WTC11 (cell line): ENCODE data around the gene ARHGAP22. TPM values are rescaled to one million over a fixed set of nuclear protein-coding genes. Genes with fewer than 3 reads are reported as not detected.

Experiments used
- ATAC-seq: fragments of 200-7000 bp; cut with Tn5 transposase; 2 replicates; pipeline ENCODE4 v1.10.0; 2021; ENCODE audit warnings: mild to moderate bottlenecking, moderate library complexity
- CTCF ChIA-PET: fragments of 300-600 bp; sonication (Branson Sonifier 250); formaldehyde crosslinking; loops from one replicate; lab custom pipeline; 2021; ENCODE audit warnings: antibody characterized with exemption; lab: Charles Lee
- POLR2A ChIA-PET: fragments of 350-600 bp; sonication (Branson Sonifier 250); formaldehyde crosslinking; loops from one replicate; lab custom pipeline; 2021; ENCODE audit warnings: antibody characterized with exemption; lab: Charles Lee
- DNase-seq: peaks from one replicate; pipeline ENCODE4 v3.0.0; 2021; ENCODE audit warnings: low spot score
- H3K27ac Mint-ChIP-seq: 2 replicates; pipeline ENCODE4 v1.8.0; 2021; ENCODE audit warnings: mixed read lengths
- H3K27me3 Mint-ChIP-seq: 2 replicates; pipeline ENCODE4 v1.8.0; 2021; ENCODE audit warnings: low read depth, mild to moderate bottlenecking, moderate library complexity, mixed read lengths
- H3K36me3 Mint-ChIP-seq: 2 replicates; pipeline ENCODE4 v1.8.0; 2021; ENCODE audit warnings: mixed read lengths
- H3K4me1 Mint-ChIP-seq: 2 replicates; pipeline ENCODE4 v1.8.0; 2022; ENCODE audit warnings: mixed read lengths
- H3K4me3 Mint-ChIP-seq: 2 replicates; pipeline ENCODE4 v1.8.0; 2021; ENCODE audit warnings: mild to moderate bottlenecking, moderate library complexity, mixed read lengths
- H3K9me3 Mint-ChIP-seq: 2 replicates; pipeline ENCODE4 v1.8.0; 2021; ENCODE audit warnings: mixed read lengths
- AFF4 ChIP-seq: sonication (generic); formaldehyde crosslinking; IDR thresholded peaks from 2 replicates; pipeline ENCODE4 v1.8.1; 2023; ENCODE audit warnings: mild to moderate bottlenecking, missing genetic modification reagents, borderline replicate concordance
- ATF3 ChIP-seq: sonication (generic); formaldehyde crosslinking; conservative IDR thresholded peaks from 2 replicates; pipeline ENCODE4 v1.8.1; 2022; ENCODE audit warnings: mild to moderate bottlenecking, missing genetic modification reagents
- CBFB ChIP-seq: sonication (generic); formaldehyde crosslinking; IDR thresholded peaks from 2 replicates; pipeline ENCODE4 v1.8.1; 2022; ENCODE audit warnings: mild to moderate bottlenecking, low read depth, missing genetic modification reagents
- FOXJ3 ChIP-seq: sonication (generic); formaldehyde crosslinking; IDR thresholded peaks from 2 replicates; pipeline ENCODE4 v1.9.0; 2021; ENCODE audit warnings: missing genetic modification reagents, mild to moderate bottlenecking, borderline replicate concordance
- NFYB ChIP-seq: sonication (generic); formaldehyde crosslinking; conservative IDR thresholded peaks from 2 replicates; pipeline ENCODE4 v1.8.0; 2022; ENCODE audit warnings: low read depth, missing genetic modification reagents
- NR1H2 ChIP-seq: sonication (generic); formaldehyde crosslinking; IDR thresholded peaks from 2 replicates; pipeline ENCODE4 v1.9.0; 2021; ENCODE audit warnings: mild to moderate bottlenecking, moderate library complexity, missing genetic modification reagents
- NR3C1 ChIP-seq: sonication (generic); formaldehyde crosslinking; conservative IDR thresholded peaks from 2 replicates; pipeline ENCODE4 v1.8.1; 2023; ENCODE audit warnings: low read depth, mild to moderate bottlenecking, missing genetic modification reagents
- OVOL2 ChIP-seq: fragments of 250-450 bp; sonication (Bioruptor Pico); IDR thresholded peaks from 2 replicates; pipeline ENCODE4 v1.9.0; 2021; ENCODE audit warnings: mild to moderate bottlenecking, borderline replicate concordance
- TP53 ChIP-seq: sonication (generic); formaldehyde crosslinking; IDR thresholded peaks from 2 replicates; pipeline ENCODE4 v1.8.1; 2023; ENCODE audit warnings: mild to moderate bottlenecking, missing genetic modification reagents
- ZNF425 ChIP-seq: fragments of 250-450 bp; sonication (Bioruptor Pico); conservative IDR thresholded peaks from 2 replicates; pipeline ENCODE4 v1.9.0; 2021; ENCODE audit warnings: mild to moderate bottlenecking
- ZNF532 ChIP-seq: fragments of 250-450 bp; sonication (Bioruptor Pico); IDR thresholded peaks from 2 replicates; pipeline ENCODE4 v1.9.0; 2021; ENCODE audit warnings: mild to moderate bottlenecking, borderline replicate concordance
- total RNA-seq: library from RNA; stranded (reverse); gene quantifications from 3 replicates; pipeline ENCODE4 v1.2.3, GENCODE V29; 2021
- TF ChIP-seq, protein P1 (sequence below): sonication (generic); formaldehyde crosslinking; IDR thresholded peaks from 2 replicates; pipeline ENCODE4 v1.8.1; 2023; ENCODE audit warnings: mild to moderate bottlenecking, missing genetic modification reagents, moderate library complexity
- TF ChIP-seq, protein P2 (sequence below): fragments of 200-600 bp; IDR thresholded peaks from 2 replicates; pipeline ENCODE4 v1.8.0; 2022; ENCODE audit warnings: antibody characterized with exemption

The ARHGAP22 gene
- total RNA-seq, 1 experiment from 2014 or later: 8.6 TPM

- CTCF ChIA-PET: interaction anchor here (3.0 to 4.8 kb wide), 2 partner anchors 9 to 16 kb away, joined by 16 to 28 read pairs; no protein-coding TSS in a partner anchor
- peaks cover 5% of the 10 kb centered on the region for H3K9me3 Mint-ChIP-seq
- POLR2A ChIA-PET: no interaction called here
- no peaks in the 10 kb centered on the region for H3K27me3 Mint-ChIP-seq
- H3K36me3 Mint-ChIP-seq: no peaks in the 10 kb centered on the region
- H3K27ac Mint-ChIP-seq: no peak overlapping the region
- TF ChIP-seq FOXJ3 (CRISPR knock-in tag): no peak
- DNase-seq (no peak), ATAC-seq (no peak)
- H3K4me1 Mint-ChIP-seq: peaks cover 9% of the 10 kb centered on the region
- H3K4me3 Mint-ChIP-seq: no peak overlapping the region
These were observed 18.8 kb upstream of the ARHGAP22 start for GRCh38 chr10:48623607-48624132.

- peaks cover 5% of the 10 kb centered on the region for H3K9me3 Mint-ChIP-seq
- ATAC-seq (no peak), DNase-seq (no peak)
- peaks cover 9% of the 10 kb centered on the region for H3K4me1 Mint-ChIP-seq
- TF ChIP-seq NR1H2 (CRISPR knock-in tag) (no peak), NFYB (CRISPR knock-in tag) (no peak), CBFB (CRISPR knock-in tag) (no peak), NR3C1 (CRISPR knock-in tag) (no peak), TP53 (CRISPR knock-in tag) (no peak), ZNF532 (CRISPR knock-in tag) (no peak), AFF4 (CRISPR knock-in tag) (no peak), OVOL2 (CRISPR knock-in tag) (no peak), ZNF425 (no peak), ATF3 (no peak)
- TF ChIP-seq, protein P1, sequence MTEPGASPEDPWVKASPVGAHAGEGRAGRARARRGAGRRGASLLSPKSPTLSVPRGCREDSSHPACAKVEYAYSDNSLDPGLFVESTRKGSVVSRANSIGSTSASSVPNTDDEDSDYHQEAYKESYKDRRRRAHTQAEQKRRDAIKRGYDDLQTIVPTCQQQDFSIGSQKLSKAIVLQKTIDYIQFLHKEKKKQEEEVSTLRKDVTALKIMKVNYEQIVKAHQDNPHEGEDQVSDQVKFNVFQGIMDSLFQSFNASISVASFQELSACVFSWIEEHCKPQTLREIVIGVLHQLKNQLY: no peak
- TF ChIP-seq, protein P2, sequence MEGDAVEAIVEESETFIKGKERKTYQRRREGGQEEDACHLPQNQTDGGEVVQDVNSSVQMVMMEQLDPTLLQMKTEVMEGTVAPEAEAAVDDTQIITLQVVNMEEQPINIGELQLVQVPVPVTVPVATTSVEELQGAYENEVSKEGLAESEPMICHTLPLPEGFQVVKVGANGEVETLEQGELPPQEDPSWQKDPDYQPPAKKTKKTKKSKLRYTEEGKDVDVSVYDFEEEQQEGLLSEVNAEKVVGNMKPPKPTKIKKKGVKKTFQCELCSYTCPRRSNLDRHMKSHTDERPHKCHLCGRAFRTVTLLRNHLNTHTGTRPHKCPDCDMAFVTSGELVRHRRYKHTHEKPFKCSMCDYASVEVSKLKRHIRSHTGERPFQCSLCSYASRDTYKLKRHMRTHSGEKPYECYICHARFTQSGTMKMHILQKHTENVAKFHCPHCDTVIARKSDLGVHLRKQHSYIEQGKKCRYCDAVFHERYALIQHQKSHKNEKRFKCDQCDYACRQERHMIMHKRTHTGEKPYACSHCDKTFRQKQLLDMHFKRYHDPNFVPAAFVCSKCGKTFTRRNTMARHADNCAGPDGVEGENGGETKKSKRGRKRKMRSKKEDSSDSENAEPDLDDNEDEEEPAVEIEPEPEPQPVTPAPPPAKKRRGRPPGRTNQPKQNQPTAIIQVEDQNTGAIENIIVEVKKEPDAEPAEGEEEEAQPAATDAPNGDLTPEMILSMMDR: no peak
- H3K4me3 Mint-ChIP-seq: no peak overlapping the region
- ChIA-PET POLR2A (no interaction called here), CTCF (interaction anchor here (3.0 to 4.8 kb wide), 2 partner anchors 8 to 15 kb away, joined by 16 to 28 read pairs; no protein-coding TSS in a partner anchor)
- H3K27ac Mint-ChIP-seq: no peak overlapping the region
- H3K27me3 Mint-ChIP-seq: no peaks in the 10 kb centered on the region
- H3K36me3 Mint-ChIP-seq: no peaks in the 10 kb centered on the region
These were observed 18.1 kb upstream of the ARHGAP22 start for GRCh38 chr10:48623009-48623408.
